ENCODE measurements around the gene MKNK1. TPM values are rescaled to one million over a fixed set of nuclear protein-coding genes. Genes with fewer than 3 reads are reported as not detected.

MKNK1 gene
- total RNA-seq, 1 experiment from 2014 or later, result 18.6 TPM

DNA sequence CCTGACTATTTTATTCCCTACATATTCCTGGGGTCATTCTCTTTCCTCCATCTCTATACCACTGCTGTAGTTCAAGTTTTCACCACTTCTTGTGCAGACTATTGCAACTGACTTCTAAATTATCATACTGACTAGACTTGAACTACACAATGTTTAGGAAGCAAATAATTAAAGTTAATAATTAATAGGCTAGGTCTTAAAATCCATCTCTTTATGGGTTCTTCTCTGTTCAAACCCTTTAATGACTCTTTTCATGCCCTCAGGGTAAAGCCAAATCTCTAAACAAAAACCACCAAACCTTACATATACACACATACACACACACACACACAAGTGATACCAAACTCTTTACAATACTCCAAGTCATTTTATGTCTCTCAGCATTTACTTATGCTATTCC is 34.9 kb upstream of the MKNK1 start:
- TF ChIP-seq, protein P1, sequence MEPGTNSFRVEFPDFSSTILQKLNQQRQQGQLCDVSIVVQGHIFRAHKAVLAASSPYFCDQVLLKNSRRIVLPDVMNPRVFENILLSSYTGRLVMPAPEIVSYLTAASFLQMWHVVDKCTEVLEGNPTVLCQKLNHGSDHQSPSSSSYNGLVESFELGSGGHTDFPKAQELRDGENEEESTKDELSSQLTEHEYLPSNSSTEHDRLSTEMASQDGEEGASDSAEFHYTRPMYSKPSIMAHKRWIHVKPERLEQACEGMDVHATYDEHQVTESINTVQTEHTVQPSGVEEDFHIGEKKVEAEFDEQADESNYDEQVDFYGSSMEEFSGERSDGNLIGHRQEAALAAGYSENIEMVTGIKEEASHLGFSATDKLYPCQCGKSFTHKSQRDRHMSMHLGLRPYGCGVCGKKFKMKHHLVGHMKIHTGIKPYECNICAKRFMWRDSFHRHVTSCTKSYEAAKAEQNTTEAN (CRISPR knock-in tag; IDR thresholded peaks at IDR 0.05), result no peak
- TF ChIP-seq, protein P2, sequence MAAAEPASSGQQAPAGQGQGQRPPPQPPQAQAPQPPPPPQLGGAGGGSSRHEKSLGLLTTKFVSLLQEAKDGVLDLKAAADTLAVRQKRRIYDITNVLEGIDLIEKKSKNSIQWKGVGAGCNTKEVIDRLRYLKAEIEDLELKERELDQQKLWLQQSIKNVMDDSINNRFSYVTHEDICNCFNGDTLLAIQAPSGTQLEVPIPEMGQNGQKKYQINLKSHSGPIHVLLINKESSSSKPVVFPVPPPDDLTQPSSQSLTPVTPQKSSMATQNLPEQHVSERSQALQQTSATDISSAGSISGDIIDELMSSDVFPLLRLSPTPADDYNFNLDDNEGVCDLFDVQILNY (CRISPR knock-in tag; IDR thresholded peaks at IDR 0.05), result no peak
- TF ChIP-seq, protein P3, sequence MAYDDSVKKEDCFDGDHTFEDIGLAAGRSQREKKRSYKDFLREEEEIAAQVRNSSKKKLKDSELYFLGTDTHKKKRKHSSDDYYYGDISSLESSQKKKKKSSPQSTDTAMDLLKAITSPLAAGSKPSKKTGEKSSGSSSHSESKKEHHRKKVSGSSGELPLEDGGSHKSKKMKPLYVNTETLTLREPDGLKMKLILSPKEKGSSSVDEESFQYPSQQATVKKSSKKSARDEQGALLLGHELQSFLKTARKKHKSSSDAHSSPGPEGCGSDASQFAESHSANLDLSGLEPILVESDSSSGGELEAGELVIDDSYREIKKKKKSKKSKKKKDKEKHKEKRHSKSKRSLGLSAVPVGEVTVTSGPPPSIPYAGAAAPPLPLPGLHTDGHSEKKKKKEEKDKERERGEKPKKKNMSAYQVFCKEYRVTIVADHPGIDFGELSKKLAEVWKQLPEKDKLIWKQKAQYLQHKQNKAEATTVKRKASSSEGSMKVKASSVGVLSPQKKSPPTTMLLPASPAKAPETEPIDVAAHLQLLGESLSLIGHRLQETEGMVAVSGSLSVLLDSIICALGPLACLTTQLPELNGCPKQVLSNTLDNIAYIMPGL (CRISPR knock-in tag; IDR thresholded peaks at IDR 0.05), result no peak
- TF ChIP-seq ZNF671 (CRISPR knock-in tag; IDR thresholded peaks at IDR 0.05) (no peak), EMX1 (CRISPR knock-in tag; IDR thresholded peaks at IDR 0.05) (no peak), CREB1 (CRISPR knock-in tag; IDR thresholded peaks at IDR 0.05) (no peak), TEAD1 (CRISPR knock-in tag; IDR thresholded peaks at IDR 0.05) (no peak), FOXK1 (CRISPR knock-in tag; IDR thresholded peaks at IDR 0.05) (no peak), SMAD3 (CRISPR knock-in tag; IDR thresholded peaks at IDR 0.05; ENCODE audit: borderline replicate concordance) (no peak), IRF2 (CRISPR knock-in tag; IDR thresholded peaks at IDR 0.05; ENCODE audit: borderline replicate concordance, low read depth) (no peak), ZNF423 (CRISPR knock-in tag; IDR thresholded peaks at IDR 0.05) (no peak), ELF4 (CRISPR knock-in tag; IDR thresholded peaks at IDR 0.05; ENCODE audit: low read depth) (no peak), ZNF219 (CRISPR knock-in tag; IDR thresholded peaks at IDR 0.05; ENCODE audit: borderline replicate concordance) (no peak)
- TF ChIP-seq, protein P4, sequence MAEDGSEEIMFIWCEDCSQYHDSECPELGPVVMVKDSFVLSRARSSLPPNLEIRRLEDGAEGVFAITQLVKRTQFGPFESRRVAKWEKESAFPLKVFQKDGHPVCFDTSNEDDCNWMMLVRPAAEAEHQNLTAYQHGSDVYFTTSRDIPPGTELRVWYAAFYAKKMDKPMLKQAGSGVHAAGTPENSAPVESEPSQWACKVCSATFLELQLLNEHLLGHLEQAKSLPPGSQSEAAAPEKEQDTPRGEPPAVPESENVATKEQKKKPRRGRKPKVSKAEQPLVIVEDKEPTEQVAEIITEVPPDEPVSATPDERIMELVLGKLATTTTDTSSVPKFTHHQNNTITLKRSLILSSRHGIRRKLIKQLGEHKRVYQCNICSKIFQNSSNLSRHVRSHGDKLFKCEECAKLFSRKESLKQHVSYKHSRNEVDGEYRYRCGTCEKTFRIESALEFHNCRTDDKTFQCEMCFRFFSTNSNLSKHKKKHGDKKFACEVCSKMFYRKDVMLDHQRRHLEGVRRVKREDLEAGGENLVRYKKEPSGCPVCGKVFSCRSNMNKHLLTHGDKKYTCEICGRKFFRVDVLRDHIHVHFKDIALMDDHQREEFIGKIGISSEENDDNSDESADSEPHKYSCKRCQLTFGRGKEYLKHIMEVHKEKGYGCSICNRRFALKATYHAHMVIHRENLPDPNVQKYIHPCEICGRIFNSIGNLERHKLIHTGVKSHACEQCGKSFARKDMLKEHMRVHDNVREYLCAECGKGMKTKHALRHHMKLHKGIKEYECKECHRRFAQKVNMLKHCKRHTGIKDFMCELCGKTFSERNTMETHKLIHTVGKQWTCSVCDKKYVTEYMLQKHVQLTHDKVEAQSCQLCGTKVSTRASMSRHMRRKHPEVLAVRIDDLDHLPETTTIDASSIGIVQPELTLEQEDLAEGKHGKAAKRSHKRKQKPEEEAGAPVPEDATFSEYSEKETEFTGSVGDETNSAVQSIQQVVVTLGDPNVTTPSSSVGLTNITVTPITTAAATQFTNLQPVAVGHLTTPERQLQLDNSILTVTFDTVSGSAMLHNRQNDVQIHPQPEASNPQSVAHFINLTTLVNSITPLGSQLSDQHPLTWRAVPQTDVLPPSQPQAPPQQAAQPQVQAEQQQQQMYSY (CRISPR knock-in tag; IDR thresholded peaks at IDR 0.05), result no peak
- TF ChIP-seq, protein P5, sequence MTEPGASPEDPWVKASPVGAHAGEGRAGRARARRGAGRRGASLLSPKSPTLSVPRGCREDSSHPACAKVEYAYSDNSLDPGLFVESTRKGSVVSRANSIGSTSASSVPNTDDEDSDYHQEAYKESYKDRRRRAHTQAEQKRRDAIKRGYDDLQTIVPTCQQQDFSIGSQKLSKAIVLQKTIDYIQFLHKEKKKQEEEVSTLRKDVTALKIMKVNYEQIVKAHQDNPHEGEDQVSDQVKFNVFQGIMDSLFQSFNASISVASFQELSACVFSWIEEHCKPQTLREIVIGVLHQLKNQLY (CRISPR knock-in tag; IDR thresholded peaks at IDR 0.05), result no peak
- TF ChIP-seq, protein P6, sequence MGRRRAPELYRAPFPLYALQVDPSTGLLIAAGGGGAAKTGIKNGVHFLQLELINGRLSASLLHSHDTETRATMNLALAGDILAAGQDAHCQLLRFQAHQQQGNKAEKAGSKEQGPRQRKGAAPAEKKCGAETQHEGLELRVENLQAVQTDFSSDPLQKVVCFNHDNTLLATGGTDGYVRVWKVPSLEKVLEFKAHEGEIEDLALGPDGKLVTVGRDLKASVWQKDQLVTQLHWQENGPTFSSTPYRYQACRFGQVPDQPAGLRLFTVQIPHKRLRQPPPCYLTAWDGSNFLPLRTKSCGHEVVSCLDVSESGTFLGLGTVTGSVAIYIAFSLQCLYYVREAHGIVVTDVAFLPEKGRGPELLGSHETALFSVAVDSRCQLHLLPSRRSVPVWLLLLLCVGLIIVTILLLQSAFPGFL (CRISPR knock-in tag; IDR thresholded peaks at IDR 0.05; ENCODE audit: borderline replicate concordance), result no peak
- TF ChIP-seq, protein P7, sequence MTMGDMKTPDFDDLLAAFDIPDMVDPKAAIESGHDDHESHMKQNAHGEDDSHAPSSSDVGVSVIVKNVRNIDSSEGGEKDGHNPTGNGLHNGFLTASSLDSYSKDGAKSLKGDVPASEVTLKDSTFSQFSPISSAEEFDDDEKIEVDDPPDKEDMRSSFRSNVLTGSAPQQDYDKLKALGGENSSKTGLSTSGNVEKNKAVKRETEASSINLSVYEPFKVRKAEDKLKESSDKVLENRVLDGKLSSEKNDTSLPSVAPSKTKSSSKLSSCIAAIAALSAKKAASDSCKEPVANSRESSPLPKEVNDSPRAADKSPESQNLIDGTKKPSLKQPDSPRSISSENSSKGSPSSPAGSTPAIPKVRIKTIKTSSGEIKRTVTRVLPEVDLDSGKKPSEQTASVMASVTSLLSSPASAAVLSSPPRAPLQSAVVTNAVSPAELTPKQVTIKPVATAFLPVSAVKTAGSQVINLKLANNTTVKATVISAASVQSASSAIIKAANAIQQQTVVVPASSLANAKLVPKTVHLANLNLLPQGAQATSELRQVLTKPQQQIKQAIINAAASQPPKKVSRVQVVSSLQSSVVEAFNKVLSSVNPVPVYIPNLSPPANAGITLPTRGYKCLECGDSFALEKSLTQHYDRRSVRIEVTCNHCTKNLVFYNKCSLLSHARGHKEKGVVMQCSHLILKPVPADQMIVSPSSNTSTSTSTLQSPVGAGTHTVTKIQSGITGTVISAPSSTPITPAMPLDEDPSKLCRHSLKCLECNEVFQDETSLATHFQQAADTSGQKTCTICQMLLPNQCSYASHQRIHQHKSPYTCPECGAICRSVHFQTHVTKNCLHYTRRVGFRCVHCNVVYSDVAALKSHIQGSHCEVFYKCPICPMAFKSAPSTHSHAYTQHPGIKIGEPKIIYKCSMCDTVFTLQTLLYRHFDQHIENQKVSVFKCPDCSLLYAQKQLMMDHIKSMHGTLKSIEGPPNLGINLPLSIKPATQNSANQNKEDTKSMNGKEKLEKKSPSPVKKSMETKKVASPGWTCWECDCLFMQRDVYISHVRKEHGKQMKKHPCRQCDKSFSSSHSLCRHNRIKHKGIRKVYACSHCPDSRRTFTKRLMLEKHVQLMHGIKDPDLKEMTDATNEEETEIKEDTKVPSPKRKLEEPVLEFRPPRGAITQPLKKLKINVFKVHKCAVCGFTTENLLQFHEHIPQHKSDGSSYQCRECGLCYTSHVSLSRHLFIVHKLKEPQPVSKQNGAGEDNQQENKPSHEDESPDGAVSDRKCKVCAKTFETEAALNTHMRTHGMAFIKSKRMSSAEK (CRISPR knock-in tag; IDR thresholded peaks at IDR 0.05; ENCODE audit: borderline replicate concordance), result no peak
- TF ChIP-seq, protein P8, sequence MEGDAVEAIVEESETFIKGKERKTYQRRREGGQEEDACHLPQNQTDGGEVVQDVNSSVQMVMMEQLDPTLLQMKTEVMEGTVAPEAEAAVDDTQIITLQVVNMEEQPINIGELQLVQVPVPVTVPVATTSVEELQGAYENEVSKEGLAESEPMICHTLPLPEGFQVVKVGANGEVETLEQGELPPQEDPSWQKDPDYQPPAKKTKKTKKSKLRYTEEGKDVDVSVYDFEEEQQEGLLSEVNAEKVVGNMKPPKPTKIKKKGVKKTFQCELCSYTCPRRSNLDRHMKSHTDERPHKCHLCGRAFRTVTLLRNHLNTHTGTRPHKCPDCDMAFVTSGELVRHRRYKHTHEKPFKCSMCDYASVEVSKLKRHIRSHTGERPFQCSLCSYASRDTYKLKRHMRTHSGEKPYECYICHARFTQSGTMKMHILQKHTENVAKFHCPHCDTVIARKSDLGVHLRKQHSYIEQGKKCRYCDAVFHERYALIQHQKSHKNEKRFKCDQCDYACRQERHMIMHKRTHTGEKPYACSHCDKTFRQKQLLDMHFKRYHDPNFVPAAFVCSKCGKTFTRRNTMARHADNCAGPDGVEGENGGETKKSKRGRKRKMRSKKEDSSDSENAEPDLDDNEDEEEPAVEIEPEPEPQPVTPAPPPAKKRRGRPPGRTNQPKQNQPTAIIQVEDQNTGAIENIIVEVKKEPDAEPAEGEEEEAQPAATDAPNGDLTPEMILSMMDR (IDR thresholded peaks at IDR 0.05), result no peak
- TF ChIP-seq, protein P9, sequence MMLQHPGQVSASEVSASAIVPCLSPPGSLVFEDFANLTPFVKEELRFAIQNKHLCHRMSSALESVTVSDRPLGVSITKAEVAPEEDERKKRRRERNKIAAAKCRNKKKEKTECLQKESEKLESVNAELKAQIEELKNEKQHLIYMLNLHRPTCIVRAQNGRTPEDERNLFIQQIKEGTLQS (CRISPR knock-in tag; conservative IDR thresholded peaks at IDR 0.05), result no peak
- CTCF ChIA-PET, result no interaction called here
- POLR2A ChIA-PET, result no interaction called here
- Mint-ChIP-seq H3K27me3 (ENCODE audit: low read depth) (no peaks in the 10 kb centered on the region; the same call in 1 of the 2 replicates), H3K36me3 (peaks cover 9% of the 10 kb centered on the region; the same call in 1 of the 2 replicates), H3K4me1 (no peaks in the 10 kb centered on the region), H3K27ac (no peak overlapping the region), H3K9me3 (no peaks in the 10 kb centered on the region), H3K4me3 (no peak overlapping the region)
- DNase-seq (ENCODE audit: low spot score) (no peak), ATAC-seq (no peak)
